RWPE2 (cell line): ENCODE results near the gene CASQ1.

Source experiments
- ATAC-seq: fragments of 200-7000 bp; cut with Tn5 transposase; 3 replicates; pipeline ENCODE4 v1.9.1; 2021; ENCODE audit warnings: low read depth
- DNase-seq: peaks from one replicate; pipeline ENCODE4 v3.0.0-alpha.2; 2020; ENCODE audit warnings: low spot score
- H3K27ac ChIP-seq: fragments of 450-650 bp; 2 replicates; pipeline ENCODE4 v1.5.1; 2017; ENCODE audit warnings: mild to moderate bottlenecking; ENCODE audit not compliant: poor library complexity, severe bottlenecking
- H3K27me3 ChIP-seq: fragments of 250-450 bp; sonication (Bioruptor Pico); 2 replicates; pipeline ENCODE4 v1.5.1; 2021; ENCODE audit warnings: mild to moderate bottlenecking, moderate library complexity; ENCODE audit not compliant: insufficient read depth, poor library complexity, severe bottlenecking
- H3K36me3 ChIP-seq: fragments of 250-450 bp; sonication (Bioruptor Pico); 2 replicates; pipeline ENCODE4 v1.5.1; 2020; ENCODE audit warnings: low read depth, mild to moderate bottlenecking, moderate library complexity
- H3K4me1 ChIP-seq: fragments of 250-450 bp; sonication (Bioruptor Pico); 2 replicates; pipeline ENCODE4 v1.5.1; 2021; ENCODE audit warnings: mild to moderate bottlenecking, moderate library complexity; ENCODE audit not compliant: insufficient read depth, poor library complexity, severe bottlenecking
- H3K4me3 ChIP-seq: fragments of 250-450 bp; sonication (Bioruptor Pico); 2 replicates; pipeline ENCODE4 v1.5.1; 2021; ENCODE audit warnings: mild to moderate bottlenecking, moderate library complexity; ENCODE audit not compliant: severe bottlenecking
- H3K9me3 ChIP-seq: fragments of 250-450 bp; sonication (Bioruptor Pico); 2 replicates; pipeline ENCODE4 v1.5.1; 2021; ENCODE audit warnings: mild to moderate bottlenecking, moderate library complexity; ENCODE audit not compliant: severe bottlenecking
- TF ChIP-seq, protein P1 (sequence below): fragments of 450-650 bp; IDR thresholded peaks from one replicate; pipeline ENCODE4 v1.5.1; 2017; ENCODE audit warnings: mild to moderate bottlenecking, moderate library complexity; ENCODE audit not compliant: poor library complexity, severe bottlenecking

The CASQ1 gene

DNA sequence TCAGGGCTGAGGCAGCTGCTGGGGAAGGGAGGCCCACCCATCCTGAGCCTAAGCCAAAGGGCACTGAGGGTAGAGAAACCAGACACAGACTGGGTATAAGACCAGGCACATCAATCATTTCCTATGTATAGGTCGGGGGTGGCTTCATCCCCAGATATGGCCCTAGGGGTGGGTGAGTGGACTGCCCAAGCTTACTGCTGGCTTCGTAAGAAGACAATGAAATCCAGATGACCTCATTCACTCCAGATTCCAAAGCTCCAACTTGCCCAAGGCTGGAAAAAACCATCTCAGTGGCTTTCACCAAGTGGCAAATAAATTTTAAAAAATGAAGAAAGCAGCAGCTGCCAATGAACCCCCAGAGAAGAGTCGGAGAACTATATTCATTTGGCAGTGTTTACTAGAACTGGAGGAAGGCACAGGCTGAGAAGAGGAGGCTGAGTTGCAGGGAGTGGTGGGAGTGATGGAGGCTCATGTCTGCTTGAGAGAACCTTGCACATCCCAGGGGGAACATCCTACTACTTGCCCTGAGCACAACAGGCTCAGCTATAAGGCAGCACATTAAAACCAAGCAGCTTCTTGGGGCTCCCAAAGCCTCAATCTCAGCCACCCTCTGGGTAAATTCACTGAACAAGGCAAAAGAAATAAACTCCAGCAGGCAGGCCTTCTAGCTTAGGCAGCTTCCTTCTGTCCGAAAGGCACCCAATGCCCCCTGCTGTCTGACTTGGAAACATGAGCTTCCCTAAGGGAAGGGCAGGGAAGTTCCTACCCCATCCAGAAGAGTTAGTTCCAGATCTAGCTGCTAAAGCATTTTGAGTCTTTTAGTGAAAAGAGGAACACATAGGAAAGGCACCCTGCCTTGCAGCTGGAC lies 28.9 kb downstream of the CASQ1 start:
- H3K27ac ChIP-seq, result peak overlapping the region; percentile 32
- no peaks in the 10 kb centered on the region for H3K4me1 ChIP-seq
- H3K27me3 ChIP-seq, result no peaks in the 10 kb centered on the region
- no peak overlapping the region for H3K4me3 ChIP-seq
- TF ChIP-seq, protein P1, sequence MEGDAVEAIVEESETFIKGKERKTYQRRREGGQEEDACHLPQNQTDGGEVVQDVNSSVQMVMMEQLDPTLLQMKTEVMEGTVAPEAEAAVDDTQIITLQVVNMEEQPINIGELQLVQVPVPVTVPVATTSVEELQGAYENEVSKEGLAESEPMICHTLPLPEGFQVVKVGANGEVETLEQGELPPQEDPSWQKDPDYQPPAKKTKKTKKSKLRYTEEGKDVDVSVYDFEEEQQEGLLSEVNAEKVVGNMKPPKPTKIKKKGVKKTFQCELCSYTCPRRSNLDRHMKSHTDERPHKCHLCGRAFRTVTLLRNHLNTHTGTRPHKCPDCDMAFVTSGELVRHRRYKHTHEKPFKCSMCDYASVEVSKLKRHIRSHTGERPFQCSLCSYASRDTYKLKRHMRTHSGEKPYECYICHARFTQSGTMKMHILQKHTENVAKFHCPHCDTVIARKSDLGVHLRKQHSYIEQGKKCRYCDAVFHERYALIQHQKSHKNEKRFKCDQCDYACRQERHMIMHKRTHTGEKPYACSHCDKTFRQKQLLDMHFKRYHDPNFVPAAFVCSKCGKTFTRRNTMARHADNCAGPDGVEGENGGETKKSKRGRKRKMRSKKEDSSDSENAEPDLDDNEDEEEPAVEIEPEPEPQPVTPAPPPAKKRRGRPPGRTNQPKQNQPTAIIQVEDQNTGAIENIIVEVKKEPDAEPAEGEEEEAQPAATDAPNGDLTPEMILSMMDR, result peak; percentile 44
- DNase-seq, result no peak
- peak; percentile 50; the same call in 2 of the 3 replicates for ATAC-seq
- H3K9me3 ChIP-seq, result no peaks in the 10 kb centered on the region
- H3K36me3 ChIP-seq, result peaks cover 78% of the 10 kb centered on the region

DNA sequence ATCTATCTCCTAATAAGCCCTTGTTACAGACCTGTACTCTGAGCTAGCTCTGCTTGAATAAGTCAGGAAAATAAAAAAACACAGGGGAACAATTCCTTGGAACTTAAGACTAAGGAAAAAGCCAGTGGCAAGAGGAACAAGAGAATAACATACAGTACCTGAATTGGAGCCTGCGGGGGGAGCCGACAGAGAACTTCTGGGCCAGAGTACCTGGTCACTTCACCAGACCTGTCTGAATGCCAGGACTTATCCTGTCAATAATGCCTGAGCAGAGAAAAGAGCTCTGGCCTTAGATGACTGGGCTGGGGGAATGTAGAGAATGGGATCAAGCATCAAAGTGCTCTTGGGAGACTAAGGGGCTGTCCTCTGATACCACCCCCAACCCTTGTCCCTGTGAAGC lies 29.9 kb downstream of the CASQ1 start:
- Histone ChIP-seq H3K4me1 (no peaks in the 10 kb centered on the region), H3K27me3 (no peaks in the 10 kb centered on the region), H3K36me3 (peaks cover 80% of the 10 kb centered on the region), H3K4me3 (no peak overlapping the region), H3K27ac (no peak overlapping the region), H3K9me3 (no peaks in the 10 kb centered on the region)
- ATAC-seq (no peak), DNase-seq (no peak)
- TF ChIP-seq, protein P1, result no peak

DNA sequence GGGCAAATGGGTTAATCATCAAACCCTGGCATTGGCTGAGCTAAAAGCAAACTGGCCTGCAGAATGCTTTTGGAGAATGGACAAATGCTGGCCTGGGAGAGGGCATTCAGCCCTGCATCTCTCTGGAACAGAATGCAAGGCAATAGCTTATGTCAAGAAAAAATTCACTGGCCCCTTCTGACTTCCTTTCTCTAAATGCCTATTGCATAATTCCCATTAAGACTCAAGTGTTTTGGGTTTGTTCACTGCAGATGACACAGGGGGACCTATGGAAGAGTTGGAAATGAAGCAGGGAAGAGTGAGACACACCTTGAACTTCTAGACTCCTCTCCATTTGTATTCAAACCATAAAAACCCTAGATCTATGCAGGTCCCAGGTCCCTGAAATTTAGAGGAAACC lies 30.7 kb downstream of the CASQ1 start:
- Histone ChIP-seq H3K4me1 (no peaks in the 10 kb centered on the region), H3K9me3 (no peaks in the 10 kb centered on the region), H3K36me3 (peaks cover 78% of the 10 kb centered on the region), H3K4me3 (no peak overlapping the region), H3K27ac (no peak overlapping the region), H3K27me3 (no peaks in the 10 kb centered on the region)
- TF ChIP-seq, protein P1, result no peak
- ATAC-seq (no peak), DNase-seq (no peak)

DNA sequence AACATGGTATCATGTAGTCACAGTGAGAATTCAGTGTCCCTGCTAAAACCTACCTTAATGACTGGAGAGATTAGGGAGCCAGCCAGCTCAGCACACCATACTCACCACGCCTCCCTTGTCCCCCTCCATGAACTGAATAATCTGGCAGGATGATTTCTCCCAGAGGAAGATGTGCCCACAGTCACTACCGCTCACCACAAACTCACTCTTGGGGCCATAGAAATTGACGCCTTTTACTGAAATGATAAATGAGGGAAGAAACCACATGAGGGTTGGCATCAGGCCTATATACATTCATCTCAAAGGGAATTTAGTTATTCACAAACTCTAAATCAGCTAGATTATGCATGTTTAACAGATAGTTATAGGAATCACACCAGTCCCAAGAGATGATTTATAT lies 32.2 kb downstream of the CASQ1 start:
- no peak overlapping the region for H3K4me3 ChIP-seq
- peaks cover 69% of the 10 kb centered on the region for H3K36me3 ChIP-seq
- TF ChIP-seq, protein P1, result no peak
- H3K27ac ChIP-seq, result no peak overlapping the region
- H3K4me1 ChIP-seq, result no peaks in the 10 kb centered on the region
- no peak for ATAC-seq
- no peaks in the 10 kb centered on the region for H3K9me3 ChIP-seq
- H3K27me3 ChIP-seq, result no peaks in the 10 kb centered on the region
- no peak for DNase-seq

DNA sequence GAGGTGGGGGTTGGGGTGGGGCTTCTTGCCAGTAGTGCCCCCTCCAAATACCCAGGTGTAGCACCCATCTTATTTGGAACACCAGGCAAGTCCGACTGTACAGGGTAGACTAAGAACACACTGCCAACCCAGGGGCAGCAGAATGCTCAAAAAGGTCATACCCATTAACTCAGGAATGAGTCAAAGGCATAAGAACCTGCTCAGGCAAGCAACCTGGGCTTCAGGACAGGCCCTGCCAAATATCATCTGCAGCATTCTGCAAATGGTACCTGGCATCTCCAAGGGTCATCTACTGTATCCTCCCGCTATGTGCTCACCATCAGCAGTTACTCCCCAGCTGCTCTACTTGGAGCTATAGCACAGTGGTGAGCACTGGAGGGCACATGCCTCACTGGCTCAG lies 34.2 kb downstream of the CASQ1 start:
- DNase-seq, result no peak

More for the DNA sequence above, 34.2 kb downstream of the CASQ1 start:
- no peaks in the 10 kb centered on the region for H3K9me3 ChIP-seq
- TF ChIP-seq, protein P1, result no peak
- H3K4me1 ChIP-seq, result no peaks in the 10 kb centered on the region
- no peak overlapping the region for H3K27ac ChIP-seq
- no peaks in the 10 kb centered on the region for H3K27me3 ChIP-seq
- H3K36me3 ChIP-seq, result peaks cover 76% of the 10 kb centered on the region
- 0 out of 3 replicates have a peak, but pooled peaks have one; percentile 45 for ATAC-seq
- no peak overlapping the region for H3K4me3 ChIP-seq
